Activated CD8-positive, alpha-beta memory T cell treated with anti-CD3 and anti-CD28 coated beads for 24 hours (primary cell): ENCODE results near the gene EMILIN1.
A peak's percentile ranks its signal among the peaks of the same experiment; 100 is the strongest.
"Not testable (repeated sequence)": the region's sequence is repeated elsewhere in the genome, so short reads cannot be mapped to it uniquely, and the experiment has no call there.

Experiments used
- DNase-seq: peaks from one replicate; pipeline ENCODE4 v3.0.0-alpha.2; 2020

EMILIN1 gene

DNA sequence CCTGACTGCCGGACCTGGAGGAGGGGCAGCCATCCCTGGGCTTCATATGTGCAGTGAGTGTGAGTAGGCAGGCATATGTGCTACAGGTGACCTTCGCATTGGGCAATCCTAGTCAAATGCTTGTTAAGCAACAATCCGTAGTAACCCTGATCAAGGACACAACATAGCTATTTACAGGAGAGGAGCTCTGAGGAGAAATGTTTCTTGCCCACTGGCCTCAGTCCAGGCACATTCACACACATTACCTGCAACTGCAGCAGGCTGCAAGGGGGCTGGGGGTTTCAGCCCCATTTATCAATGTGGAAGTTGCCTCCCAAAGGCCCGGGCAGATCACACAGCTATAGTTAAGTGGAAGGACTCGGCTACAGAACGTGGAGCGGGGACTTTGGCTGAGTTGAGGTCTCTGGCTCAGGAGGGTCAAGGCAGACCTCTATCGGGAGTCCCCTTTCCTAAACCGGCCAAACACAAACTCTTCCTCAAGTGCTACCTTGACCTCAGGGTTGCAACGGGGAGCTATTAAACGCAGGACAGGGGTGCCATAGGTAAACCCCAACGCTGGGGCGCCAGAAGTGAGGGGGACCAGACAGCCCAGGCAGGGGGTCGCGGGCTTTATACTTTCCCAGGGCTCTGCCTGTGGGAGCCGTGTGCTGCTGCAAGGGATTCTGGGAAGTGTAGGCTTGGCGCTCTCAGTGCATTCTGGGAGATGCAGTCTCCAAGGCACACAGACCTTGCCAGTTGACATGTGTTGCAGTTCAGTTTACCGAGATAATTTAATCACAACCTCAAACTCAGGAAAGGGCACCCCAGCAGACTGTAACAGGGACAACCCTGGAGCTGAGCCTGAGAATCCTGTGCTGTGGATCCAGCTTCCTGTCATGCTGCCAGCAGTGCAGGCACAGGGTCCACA is 17.6 kb downstream of the EMILIN1 start:
- DNase-seq, result peak; percentile 73

DNA sequence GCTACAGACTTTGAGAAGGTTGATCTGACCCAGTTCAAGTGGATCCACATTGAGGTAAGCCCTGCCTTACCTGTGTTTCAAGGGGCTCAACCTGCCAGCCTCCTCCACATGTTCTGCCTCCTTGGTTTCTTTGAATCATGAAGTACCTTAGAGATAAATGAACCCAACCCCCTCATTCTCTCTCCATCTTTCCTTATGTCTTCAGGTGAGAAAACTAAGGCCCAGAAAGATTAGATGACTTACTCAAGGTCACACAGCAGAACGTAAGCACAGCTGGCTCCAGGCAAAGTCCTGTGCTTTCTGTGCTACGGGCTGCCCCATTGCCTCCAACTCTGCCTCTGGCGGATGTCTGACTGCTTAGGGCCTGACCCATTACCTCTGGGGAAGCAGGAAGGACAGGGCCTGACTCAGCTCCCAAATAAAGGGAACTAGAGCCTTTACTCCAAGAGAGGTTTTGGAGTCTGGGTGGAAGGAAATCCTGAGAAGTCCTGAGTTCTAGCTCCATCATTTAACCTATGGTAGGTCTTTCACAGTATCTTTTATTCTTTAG is 18.4 kb downstream of the EMILIN1 start:
- no peak for DNase-seq

DNA sequence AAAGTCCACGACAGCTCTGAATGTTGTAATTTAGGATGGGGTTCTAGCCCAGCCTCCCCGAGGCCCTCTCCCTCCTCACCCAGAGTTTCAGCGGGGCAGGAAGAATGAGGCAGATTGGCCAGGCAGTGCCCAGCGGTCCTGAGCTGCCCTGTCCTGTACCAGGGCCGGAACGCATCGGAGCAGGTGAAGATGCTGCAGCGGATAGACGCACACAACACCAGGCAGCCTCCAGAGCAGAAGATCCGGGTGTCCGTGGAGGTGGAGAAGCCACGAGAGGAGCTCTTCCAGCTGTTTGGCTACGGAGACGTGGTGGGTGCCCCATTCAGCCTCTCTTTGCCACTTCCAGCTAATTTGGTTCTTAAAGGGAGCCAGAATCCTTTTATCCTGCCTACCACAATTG is 18.9 kb downstream of the EMILIN1 start:
- no peak for DNase-seq

DNA sequence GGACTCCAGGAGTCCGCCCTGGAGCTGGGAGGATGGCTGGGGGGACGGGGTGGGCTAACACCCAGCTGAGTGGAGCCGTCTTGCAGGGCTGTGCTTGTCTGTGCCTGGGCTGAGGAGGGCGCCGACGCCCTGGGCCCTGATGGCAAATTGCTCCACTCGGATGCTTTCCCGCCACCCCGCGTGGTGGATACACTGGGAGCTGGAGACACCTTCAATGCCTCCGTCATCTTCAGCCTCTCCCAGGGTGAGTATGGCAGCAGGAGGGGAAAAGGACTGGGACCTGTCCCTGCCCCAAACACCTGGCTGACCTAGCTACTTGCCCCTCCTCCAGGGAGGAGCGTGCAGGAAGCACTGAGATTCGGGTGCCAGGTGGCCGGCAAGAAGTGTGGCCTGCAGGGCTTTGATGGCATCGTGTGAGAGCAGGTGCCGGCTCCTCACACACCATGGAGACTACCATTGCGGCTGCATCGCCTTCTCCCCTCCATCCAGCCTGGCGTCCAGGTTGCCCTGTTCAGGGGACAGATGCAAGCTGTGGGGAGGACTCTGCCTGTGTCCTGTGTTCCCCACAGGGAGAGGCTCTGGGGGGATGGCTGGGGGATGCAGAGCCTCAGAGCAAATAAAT is 21.0 kb downstream of the EMILIN1 start:
- no peak for DNase-seq

DNA sequence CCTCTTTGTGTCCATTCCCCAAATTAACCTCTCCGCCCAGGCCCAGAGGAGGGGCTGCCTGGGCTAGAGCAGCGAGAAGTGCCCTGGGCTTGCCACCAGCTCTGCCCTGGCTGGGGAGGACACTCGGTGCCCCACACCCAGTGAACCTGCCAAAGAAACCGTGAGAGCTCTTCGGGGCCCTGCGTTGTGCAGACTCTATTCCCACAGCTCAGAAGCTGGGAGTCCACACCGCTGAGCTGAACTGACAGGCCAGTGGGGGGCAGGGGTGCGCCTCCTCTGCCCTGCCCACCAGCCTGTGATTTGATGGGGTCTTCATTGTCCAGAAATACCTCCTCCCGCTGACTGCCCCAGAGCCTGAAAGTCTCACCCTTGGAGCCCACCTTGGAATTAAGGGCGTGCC is 21.6 kb downstream of the EMILIN1 start:
- DNase-seq, result no peak

DNA sequence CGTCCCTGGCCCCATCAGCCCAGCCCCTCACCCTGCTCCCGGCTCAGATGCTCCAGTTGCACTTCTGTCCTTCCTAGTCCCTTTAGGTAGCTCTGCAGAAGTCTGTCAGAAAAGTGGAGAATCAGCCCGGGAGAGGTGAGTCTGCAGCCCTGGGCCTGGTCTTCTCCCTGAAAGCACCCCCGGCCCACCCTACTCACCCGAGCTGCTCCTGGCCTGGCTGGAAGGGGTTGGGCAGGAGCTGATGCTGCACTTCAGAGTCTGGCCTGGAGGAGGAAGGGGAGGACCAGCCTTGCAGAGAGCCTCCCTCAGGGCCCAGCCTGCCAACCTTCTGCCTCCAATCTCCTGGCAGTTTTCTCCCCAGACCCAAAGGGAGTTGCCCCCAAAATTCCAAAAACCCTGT is 23.9 kb downstream of the EMILIN1 start:
- DNase-seq, result no peak

- DNase-seq, result no peak
Observed at GRCh38 chr2:27105981-27106380, 27.6 kb downstream of the EMILIN1 start.

GRCh38 chr2:27108221-27108620 is 29.8 kb downstream of the EMILIN1 start:
- no peak for DNase-seq

DNA sequence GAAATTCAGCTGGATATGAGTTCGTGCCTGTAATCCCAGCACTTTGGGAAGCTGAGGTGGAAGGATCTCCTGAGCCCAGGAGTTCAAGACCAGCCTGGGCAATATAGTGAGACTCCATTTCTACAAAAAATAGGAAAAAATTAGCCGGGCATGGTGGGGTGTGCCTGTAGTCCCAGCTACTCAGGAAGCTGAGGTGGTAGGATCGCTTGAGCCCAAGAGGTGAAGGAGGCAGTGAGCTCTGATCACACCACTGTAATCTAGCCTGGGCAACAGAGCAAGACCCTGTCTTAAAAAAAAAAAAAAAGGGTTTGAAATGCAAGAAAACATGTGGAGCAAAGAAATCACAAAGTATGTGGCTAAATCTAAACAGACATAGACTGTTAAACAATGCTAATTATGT is 30.7 kb downstream of the EMILIN1 start:
- DNase-seq, result no peak

GRCh38 chr2:27110603-27111352 is 32.4 kb downstream of the EMILIN1 start:
- not testable (repeated sequence) for DNase-seq

- DNase-seq, result not testable (repeated sequence)
Observed at GRCh38 chr2:27111392-27112078, 33.1 kb downstream of the EMILIN1 start.

- DNase-seq, result no peak
Observed at GRCh38 chr2:27115519-27115918, 37.1 kb downstream of the EMILIN1 start.

DNA sequence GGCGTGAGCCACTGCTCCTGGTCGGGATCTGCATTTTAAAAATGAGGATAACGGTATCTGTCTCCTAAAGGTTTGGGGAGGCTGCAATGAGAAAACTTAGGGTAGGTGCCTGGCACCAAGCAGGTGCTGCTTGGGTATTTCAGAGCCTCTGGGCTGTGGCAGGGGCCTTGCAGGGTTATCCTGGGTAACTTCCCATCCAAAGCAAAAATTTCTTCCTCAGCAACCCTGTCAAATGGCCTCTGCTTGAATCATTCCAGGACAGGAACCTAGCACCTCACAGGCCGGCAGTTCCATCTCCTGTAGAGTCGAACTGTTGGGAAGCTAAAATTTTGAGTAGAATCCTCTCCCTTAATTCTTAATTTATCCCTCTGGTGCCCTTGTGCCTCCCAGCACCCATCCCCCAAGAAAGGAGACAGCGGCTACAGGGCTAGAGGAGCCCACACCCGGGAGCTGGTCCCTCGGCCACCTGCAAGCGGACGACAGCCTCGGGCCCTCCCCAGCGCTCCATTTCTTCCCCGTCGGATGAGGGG is 39.6 kb downstream of the EMILIN1 start:
- DNase-seq, result no peak

DNA sequence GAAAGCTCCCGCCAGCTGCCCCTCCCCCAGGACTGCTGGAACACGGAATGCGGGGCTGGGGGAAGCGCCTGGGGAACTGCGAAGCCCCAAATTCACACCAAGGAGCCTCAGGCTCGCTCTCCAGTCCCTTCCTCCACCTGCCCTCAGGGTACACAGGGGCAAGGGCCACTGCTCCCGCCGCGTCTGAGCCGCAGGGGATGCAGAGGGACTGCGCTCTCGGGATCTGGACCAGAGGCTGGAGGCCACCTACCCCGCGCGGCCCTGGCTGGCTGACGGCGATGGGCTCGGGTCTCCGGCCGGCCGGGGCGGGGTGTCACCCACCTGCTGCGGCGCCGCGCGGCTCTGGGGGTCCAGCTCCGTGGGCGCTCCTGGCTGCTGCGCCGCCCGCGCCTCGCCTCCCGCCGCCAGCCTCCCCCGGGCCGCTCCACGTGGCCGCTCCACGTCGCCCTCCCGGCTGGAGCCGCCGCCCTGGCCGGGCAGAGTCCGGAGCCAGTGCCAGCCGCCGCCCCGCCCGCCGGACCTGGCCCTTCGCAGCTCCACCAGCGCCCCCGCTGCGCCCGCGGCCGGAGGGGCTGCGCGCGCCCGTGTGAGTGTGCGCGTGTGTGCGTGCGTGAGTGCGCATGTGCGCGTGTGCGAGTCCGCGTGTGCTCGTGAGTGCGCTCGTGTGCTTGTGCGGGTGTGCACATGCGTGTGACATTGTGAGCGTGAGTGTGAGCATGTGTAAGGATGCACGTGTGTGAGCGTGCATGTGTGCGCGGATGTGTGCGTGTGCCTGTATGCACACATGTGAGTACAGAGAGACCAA is 40.3 kb downstream of the EMILIN1 start, which contains the start of gene CGREF1:
CGREF1 (minus strand) TSS at position 604 of the 805 bp plus-strand sequence. CDS start 14,762 bp downstream, outside the sequence.
- peak; percentile 71 for DNase-seq

GRCh38 chr2:27119330-27119670 is 40.9 kb downstream of the EMILIN1 start:
- not testable (repeated sequence) for DNase-seq

GRCh38 chr2:27121906-27122305 is 43.5 kb downstream of the EMILIN1 start:
- no peak for DNase-seq

- no peak for DNase-seq
Observed at GRCh38 chr2:27122791-27123190, 44.4 kb downstream of the EMILIN1 start.

- peak; percentile 86 for DNase-seq
Observed at GRCh38 chr2:27123302-27124150, 45.1 kb downstream of the EMILIN1 start, which contains the start of gene ABHD1. Gene ABHD1 (plus strand): TSS chr2:27123815. CDS start chr2:27123949, 134 bp downstream.

GRCh38 chr2:27125104-27125503 is 46.7 kb downstream of the EMILIN1 start:
- no peak for DNase-seq

GRCh38 chr2:27126252-27126710 is 47.9 kb downstream of the EMILIN1 start:
- DNase-seq, result no peak
